ENCODE data around the gene RHOG.

Gene RHOG

DNA sequence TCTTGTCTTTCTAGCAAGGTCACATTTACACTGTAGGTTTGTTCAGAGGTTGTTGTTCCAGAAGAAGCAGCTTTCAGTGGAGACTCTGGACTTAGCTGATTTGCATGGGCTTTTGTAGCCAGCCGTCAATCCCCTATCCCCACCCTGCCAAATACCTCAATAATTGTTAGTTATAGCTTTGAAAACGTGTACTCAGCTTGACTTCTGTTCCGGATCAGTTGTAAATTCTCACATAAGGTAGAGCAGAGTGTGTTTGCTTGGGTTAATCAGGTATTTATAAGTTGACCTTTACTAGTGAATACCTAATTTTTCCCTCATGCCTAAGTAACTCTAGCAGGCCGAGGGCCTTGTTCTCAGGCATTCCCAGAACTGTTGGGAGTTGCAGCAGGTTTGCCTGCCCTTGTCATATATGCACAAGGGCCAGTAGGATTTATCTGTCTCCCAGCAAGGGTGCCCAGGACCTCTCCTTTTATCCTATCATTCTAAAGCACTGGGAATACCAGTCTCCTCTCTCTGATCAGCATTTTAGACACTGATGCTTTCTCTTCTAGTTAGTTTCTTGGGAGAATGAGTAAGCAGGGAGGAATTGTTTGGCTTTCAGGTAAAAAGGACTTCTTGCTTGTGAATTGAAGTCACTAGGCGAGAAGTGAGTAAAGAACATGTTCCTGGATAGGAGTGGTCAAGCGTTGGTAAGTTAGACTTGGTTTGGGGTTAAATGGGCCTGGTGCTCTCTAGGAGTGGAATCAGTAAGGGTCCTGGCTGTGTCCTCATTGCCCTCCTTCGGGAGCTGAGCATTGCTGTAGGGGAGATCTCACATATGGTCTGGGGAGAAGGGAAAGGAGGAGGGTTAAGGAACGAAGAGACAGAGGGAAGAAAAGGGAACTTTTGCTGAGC is 36.9 kb upstream of the RHOG start:
- DNase-seq: no peak
- no peaks in the 10 kb centered on the region for H3K9me3 ChIP-seq
- H3K27ac ChIP-seq: no peak overlapping the region
- H3K4me3 ChIP-seq: no peak overlapping the region
- intact Hi-C loops (cut with DNase I; ENCODE audit: low total_unique reads): no loop called here
- H3K36me3 ChIP-seq: no peaks in the 10 kb centered on the region
- H3K4me1 ChIP-seq: peaks cover 0 to 50% (median 18%) of the 10 kb centered on the region in 4 donors
- TF ChIP-seq, protein P1, sequence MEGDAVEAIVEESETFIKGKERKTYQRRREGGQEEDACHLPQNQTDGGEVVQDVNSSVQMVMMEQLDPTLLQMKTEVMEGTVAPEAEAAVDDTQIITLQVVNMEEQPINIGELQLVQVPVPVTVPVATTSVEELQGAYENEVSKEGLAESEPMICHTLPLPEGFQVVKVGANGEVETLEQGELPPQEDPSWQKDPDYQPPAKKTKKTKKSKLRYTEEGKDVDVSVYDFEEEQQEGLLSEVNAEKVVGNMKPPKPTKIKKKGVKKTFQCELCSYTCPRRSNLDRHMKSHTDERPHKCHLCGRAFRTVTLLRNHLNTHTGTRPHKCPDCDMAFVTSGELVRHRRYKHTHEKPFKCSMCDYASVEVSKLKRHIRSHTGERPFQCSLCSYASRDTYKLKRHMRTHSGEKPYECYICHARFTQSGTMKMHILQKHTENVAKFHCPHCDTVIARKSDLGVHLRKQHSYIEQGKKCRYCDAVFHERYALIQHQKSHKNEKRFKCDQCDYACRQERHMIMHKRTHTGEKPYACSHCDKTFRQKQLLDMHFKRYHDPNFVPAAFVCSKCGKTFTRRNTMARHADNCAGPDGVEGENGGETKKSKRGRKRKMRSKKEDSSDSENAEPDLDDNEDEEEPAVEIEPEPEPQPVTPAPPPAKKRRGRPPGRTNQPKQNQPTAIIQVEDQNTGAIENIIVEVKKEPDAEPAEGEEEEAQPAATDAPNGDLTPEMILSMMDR (IDR thresholded peaks at IDR 0.05): no peak
- H3K27me3 ChIP-seq: no peaks in the 10 kb centered on the region

DNA sequence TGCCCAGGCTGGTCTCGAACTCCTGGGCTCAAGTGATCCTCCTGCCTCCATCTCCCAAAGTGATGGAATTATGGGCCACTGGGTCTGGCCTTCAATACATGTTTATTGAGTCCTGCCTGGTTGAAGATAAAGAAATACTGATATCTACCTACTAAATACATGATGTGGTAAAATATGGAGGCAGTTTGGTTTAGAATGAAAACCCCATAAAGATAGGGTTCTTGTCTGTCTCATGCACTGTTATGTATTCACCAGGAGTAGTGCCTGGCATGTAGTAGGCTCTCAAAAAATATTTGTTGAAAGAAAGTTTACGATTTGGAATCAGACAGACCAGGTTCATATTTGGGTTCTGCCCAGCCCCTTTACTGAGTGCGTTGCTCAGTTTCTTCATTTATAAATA is 35.9 kb upstream of the RHOG start:
- Histone ChIP-seq H3K4me1 (peaks cover 0 to 49% (median 18%) of the 10 kb centered on the region in 4 donors), H3K9me3 (no peaks in the 10 kb centered on the region), H3K36me3 (no peaks in the 10 kb centered on the region), H3K27ac (no peak overlapping the region), H3K4me3 (no peak overlapping the region), H3K27me3 (no peaks in the 10 kb centered on the region)
- intact Hi-C loops (cut with DNase I; ENCODE audit: low total_unique reads): no loop called here
- TF ChIP-seq, protein P1 (IDR thresholded peaks at IDR 0.05): no peak
- no peak for DNase-seq

DNA sequence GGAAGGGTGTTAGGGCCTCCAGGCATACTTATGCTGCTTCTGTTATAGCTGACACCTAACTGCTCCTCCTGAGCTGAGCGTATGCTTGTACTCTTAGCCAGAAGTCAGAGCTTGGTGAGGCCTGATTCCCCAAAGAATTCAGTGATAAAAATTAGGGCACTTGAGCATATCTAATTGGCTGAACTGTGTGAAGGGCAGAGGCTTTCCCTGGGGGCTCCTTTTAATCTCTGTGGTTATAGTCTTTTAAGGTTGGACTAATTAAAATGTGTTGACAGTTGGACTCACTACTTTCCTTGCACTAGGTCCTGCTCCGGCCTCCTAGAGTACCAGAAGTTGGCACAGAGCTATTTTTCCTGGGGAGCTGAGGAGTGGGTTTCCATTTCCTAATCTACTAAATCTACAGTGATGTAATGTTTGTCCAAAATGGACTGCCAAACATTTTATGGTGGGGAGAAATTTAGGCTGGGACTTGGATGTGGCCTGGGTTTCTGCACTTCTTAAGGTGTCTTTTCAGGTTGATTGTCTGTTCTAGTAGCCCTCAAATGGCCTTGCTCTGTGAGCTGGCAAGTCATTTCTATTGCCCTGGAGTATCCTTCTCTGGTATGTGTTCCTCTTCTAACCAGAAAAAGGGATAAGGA is 33.1 kb upstream of the RHOG start:
- Histone ChIP-seq H3K4me1 (peaks cover 0 to 26% (median 4%) of the 10 kb centered on the region in 4 donors), H3K27ac (no peak overlapping the region), H3K27me3 (no peaks in the 10 kb centered on the region), H3K9me3 (no peaks in the 10 kb centered on the region), H3K4me3 (no peak overlapping the region), H3K36me3 (no peaks in the 10 kb centered on the region)
- DNase-seq: no peak
- intact Hi-C loops (cut with DNase I; ENCODE audit: low total_unique reads): no loop called here
- TF ChIP-seq, protein P1 (IDR thresholded peaks at IDR 0.05): no peak

DNA sequence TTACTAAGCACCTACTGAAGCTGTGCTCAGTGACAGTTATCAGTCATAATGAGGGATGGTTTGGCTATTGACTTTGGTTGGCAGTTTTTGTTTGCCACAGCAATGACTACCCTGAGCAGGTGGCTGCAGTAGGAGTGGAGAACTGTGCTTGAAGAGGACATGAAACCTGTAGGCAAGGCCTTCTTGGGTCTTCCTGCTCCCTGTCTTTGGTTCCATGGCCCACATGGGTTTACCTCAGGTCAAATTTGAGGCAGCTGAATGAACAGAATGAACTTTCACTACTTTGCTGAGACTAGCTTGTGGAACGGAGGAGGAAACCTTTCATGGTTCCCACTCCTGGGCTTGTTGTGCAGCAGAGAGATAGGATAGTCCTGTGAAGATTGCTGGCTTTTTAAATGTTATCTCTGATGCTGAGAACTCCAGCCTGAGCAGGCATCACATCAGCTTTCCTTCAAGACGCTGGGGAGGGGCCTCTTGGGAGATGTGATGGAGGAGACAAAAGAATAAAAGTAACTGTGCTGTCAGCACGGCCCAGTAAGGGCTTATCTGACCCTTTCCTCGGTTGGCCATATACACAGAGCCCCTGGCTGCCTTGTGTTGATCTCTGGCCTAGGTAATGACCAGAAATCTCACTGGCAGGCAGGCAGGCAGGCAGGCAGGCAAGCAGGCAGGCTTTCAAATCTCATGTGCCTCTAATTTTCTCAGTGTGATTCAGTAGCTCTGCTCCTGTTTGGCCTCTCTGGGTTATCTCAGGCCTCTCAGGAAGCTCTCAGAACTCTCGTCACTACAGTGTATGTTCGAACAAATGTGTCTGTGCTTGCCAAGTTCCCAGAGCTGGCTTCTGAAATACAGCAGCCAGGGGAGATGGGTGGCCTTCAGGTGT is 26.7 kb upstream of the RHOG start:
- Histone ChIP-seq H3K27me3 (no peaks in the 10 kb centered on the region), H3K36me3 (no peaks in the 10 kb centered on the region), H3K4me1 (peaks cover 0 to 43% (median 28%) of the 10 kb centered on the region in 4 donors), H3K9me3 (no peaks in the 10 kb centered on the region), H3K4me3 (no peak overlapping the region), H3K27ac (peak overlapping the region in 1 of 2 donors; percentile 32)
- intact Hi-C loops (cut with DNase I; ENCODE audit: low total_unique reads): no loop called here
- DNase-seq: no peak
- TF ChIP-seq, protein P1 (IDR thresholded peaks at IDR 0.05): no peak

DNA sequence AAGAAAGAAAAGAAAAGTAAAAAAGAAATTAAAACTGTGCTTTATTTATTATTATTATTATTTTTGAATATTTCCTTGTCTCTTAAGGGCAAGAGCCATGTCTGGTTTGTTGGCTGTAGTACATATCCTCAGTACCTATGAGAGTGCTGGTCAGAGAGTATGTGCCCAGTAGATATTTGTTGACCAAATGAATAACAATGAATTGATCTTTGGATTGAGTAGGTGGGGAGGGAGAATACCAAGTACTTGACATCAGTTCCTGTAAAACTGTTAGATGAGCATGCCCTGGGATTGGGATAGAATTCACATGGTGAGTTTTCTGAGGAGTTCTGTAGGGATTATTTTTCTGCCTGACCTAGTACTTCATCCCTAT is 26.1 kb upstream of the RHOG start:
- intact Hi-C loops (cut with DNase I; ENCODE audit: low total_unique reads): no loop called here
- H3K27me3 ChIP-seq: no peaks in the 10 kb centered on the region
- no peaks in the 10 kb centered on the region for H3K36me3 ChIP-seq
- H3K4me1 ChIP-seq: peaks cover 0 to 43% (median 28%) of the 10 kb centered on the region in 4 donors
- DNase-seq: no peak
- H3K9me3 ChIP-seq: no peaks in the 10 kb centered on the region
- no peak overlapping the region for H3K27ac ChIP-seq
- no peak overlapping the region for H3K4me3 ChIP-seq
- TF ChIP-seq, protein P1 (IDR thresholded peaks at IDR 0.05): no peak

All from tibial artery (tissue), 4 donors.